Epithelial cell of proximal tubule (primary cell): Measurements from ENCODE around the gene PLCB1. TPM values are rescaled to one million over a fixed set of nuclear protein-coding genes. Genes with fewer than 3 reads are reported as not detected.

ENCODE experiments used
- DNase-seq: peaks from one replicate; pipeline ENCODE4 v3.0.0-alpha.2; 2011; ENCODE audit warnings: low read depth
- H3K4me3 ChIP-seq: 2 replicates; pipeline ENCODE4 v1.5.1; 2011; ENCODE audit warnings: low read depth, mild to moderate bottlenecking, low read length
- total RNA-seq: library from RNA; depleted of rRNA; stranded (reverse); fragments of >200 nt; gene quantifications from 2 replicates; pipeline ENCODE4 v1.2.3, GENCODE V29; 2015
- TF ChIP-seq, protein P1 (sequence below): conservative IDR thresholded peaks from 2 replicates; pipeline ENCODE4 v1.5.1; 2012; ENCODE audit warnings: low read depth, mild to moderate bottlenecking, low read length

PLCB1 gene
- total RNA-seq, 1 donor from 2014 or later: 2.2 TPM

DNA sequence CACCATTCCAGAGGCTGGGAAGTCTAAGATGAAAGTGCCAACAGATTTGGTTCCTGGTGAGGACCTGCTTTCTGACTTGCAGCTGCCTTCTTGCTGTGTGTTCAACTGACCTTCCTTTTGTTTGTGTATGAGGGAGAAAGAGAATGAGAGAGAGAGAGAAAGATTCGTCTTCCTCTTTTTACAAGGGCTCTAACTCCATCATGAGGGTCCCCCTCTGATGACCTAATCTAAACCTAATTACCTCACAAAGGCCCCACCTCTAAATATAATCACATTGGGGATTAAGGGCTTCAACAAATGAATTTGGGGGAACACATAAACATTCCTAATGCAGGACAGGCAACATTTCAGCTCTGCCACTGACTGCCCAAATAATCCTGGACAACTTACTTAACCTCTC is 130.7 kb downstream of the PLCB1 start:
- H3K4me3 ChIP-seq: no peak overlapping the region
- no peak for DNase-seq
- TF ChIP-seq, protein P1, sequence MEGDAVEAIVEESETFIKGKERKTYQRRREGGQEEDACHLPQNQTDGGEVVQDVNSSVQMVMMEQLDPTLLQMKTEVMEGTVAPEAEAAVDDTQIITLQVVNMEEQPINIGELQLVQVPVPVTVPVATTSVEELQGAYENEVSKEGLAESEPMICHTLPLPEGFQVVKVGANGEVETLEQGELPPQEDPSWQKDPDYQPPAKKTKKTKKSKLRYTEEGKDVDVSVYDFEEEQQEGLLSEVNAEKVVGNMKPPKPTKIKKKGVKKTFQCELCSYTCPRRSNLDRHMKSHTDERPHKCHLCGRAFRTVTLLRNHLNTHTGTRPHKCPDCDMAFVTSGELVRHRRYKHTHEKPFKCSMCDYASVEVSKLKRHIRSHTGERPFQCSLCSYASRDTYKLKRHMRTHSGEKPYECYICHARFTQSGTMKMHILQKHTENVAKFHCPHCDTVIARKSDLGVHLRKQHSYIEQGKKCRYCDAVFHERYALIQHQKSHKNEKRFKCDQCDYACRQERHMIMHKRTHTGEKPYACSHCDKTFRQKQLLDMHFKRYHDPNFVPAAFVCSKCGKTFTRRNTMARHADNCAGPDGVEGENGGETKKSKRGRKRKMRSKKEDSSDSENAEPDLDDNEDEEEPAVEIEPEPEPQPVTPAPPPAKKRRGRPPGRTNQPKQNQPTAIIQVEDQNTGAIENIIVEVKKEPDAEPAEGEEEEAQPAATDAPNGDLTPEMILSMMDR: no peak

DNA sequence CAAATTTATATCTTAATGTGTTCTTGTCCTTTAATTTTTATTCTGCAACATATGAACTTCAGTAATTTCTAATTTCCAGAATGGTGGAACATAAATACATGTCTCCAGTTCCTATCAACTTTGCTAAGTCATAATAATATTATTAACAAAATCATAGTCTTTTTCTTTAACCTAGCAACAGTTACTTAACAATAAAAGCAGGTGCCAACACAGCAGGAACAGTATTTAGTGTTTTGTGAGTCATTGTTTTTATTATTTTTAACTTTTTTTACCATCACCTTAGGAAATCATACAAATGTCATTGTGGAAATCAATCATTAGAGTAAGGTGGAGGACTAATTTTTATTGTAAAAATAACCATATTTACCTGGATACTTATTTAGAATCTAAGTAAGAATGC is 133.5 kb downstream of the PLCB1 start:
- TF ChIP-seq, protein P1: no peak
- no peak overlapping the region for H3K4me3 ChIP-seq

DNA sequence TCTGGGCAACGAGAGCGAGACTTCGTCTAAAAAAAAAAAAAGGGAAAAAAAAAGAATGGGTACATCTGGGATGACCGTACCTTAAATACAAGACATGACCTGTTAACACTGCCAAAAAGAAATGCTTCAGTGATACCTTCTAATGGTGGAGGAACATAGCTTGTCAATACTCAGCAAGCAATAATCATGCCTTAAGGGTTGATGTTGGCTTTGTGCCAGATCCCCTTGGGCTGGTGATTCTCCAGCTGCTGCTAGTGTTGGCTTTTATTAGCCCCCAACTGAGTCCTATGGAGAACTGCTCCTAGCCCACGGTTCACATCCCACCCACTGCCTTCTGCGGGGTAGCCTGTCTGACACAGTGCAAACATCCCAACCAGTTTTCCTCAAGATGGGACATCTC is 134.9 kb downstream of the PLCB1 start:
- no peak for DNase-seq
- no peak overlapping the region for H3K4me3 ChIP-seq
- TF ChIP-seq, protein P1: no peak

More for the DNA sequence above, 133.5 kb downstream of the PLCB1 start:
- no peak for DNase-seq

DNA sequence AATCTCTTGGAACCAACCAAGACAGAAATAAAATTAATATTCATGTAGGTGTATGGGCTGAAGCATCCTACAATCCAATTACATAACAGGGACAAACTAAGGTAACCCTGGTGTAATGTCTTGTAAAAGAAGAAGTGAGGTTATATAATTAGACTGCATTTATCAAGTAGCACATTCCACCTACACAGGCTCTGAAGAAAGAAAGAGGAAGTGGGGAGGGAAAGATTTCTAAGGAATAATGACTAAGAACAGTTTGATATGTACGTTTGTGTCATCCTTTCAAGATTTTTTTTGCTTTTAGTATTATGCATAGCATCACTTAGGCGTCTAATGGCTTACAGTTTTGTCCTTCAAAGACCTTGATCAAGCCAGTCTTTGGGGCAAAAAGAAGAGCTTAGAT is 139.7 kb downstream of the PLCB1 start:
- TF ChIP-seq, protein P1: no peak
- DNase-seq: no peak
- no peak overlapping the region for H3K4me3 ChIP-seq

DNA sequence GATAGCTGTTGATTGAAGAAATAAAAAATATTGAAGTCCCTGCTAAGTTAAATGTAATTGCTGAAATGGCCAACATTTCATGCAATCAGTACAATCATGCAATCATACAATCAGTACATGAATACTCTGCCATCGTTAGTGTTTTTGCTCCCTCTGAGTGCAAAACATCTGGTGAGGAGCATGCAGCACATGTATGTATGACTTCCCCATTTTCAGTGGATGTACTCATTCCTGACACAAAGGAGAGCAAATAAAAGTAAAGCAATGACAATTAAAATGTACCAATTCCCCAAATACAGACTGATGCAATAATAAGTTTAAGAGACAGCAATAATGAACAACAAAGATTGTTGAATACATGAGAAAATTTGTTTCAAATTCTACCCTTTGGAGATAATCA is 140.7 kb downstream of the PLCB1 start:
- TF ChIP-seq, protein P1: no peak
- H3K4me3 ChIP-seq: no peak overlapping the region

DNA sequence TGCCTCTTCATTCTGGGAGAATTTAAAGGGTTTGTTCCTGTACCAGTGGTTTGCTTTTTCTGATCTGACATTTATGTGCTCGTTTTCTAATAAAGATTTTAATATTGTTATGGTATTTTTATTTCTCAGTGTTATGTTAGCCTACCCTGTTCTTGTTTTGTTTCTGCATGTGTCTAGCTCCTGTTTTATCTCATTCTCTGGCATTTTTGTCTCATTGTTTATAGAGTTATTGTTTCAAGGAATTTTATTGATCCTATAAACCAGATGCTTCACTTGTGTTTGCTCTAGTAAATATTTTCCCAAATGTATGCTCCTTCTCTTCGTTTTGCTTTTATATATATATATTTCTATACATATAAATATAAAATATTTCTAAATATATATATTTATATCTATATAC is 152.8 kb downstream of the PLCB1 start:
- DNase-seq: no peak
- H3K4me3 ChIP-seq: no peak overlapping the region
- TF ChIP-seq, protein P1: no peak

More for the DNA sequence above, 140.7 kb downstream of the PLCB1 start:
- DNase-seq: no peak

DNA sequence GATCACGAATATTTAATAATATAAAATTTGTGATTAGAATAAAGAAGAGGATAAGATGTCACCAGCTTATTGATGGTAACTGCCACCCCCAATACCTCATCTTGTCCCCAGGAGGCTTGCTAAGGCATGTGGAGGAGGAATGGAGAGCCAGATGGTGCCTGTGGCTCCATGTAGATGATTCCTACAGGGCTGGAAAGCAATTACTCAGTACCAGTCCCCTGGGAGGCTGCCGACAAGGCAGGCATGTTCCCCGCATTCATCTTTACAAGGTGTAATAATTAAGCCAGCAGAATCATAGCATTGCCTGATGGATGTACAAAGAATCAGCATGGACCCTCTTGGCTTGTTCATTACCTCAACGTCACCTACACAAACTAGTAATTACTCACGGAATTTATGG is 155.3 kb downstream of the PLCB1 start:
- DNase-seq: no peak
- TF ChIP-seq, protein P1: no peak
- no peak overlapping the region for H3K4me3 ChIP-seq
